HepG2 (cell line): ENCODE data around the gene DAPK1. TPM values are rescaled to one million over a fixed set of nuclear protein-coding genes. Genes with fewer than 3 reads are reported as not detected.
A peak's percentile ranks its signal among the peaks of the same experiment; 100 is the strongest.

Experiments used
- ATF4 ChIP-seq, 2 experiments: fragments of 450-650 bp in 1 of 2; sonication (generic) in 1 of 2; formaldehyde crosslinking; IDR thresholded peaks; 2 replicates each; pipeline versions ENCODE4 v1.5.0 to v1.8.0; 2020 to 2022; ENCODE audit warnings: mild to moderate bottlenecking in 1 of 2, missing genetic modification reagents in 1 of 2
- HMG20A ChIP-seq: IDR thresholded peaks from 2 replicates; pipeline ENCODE4 v1.6.1; 2016; ENCODE audit warnings: borderline replicate concordance
- HMGXB4 ChIP-seq, 2 experiments: sonication (generic) in 1 of 2; formaldehyde crosslinking in 1 of 2; IDR thresholded peaks; 2 replicates each; pipeline versions ENCODE4 v1.4.0 to v1.6.1; 2018 to 2020; ENCODE audit warnings: missing genetic modification reagents in 2 of 2, borderline replicate concordance in 1 of 2, low read depth in 1 of 2, mild to moderate bottlenecking in 1 of 2, missing biosample characterization in 1 of 2
- HNRNPL ChIP-seq: fragments of 200-400 bp; formaldehyde crosslinking; IDR thresholded peaks from 2 replicates; pipeline ENCODE4 v1.6.1; 2017; ENCODE audit warnings: mild to moderate bottlenecking, low read depth, low read length
- HNRNPLL ChIP-seq: fragments of 200-400 bp; formaldehyde crosslinking; IDR thresholded peaks from 2 replicates; pipeline ENCODE4 v1.6.1; 2017; ENCODE audit warnings: mild to moderate bottlenecking, low read depth, low read length; ENCODE audit not compliant: poor library complexity, severe bottlenecking
- KAT2B ChIP-seq: fragments of 150-350 bp; IDR thresholded peaks from 2 replicates; pipeline ENCODE4 v1.6.1; 2014; ENCODE audit warnings: low read depth, low read length, borderline replicate concordance
- NR2F1 ChIP-seq, 2 experiments: fragments of 450-650 bp in 1 of 2; formaldehyde crosslinking in 1 of 2; IDR thresholded peaks; 2 replicates each; pipeline versions ENCODE4 v1.5.0 to v1.6.1; 2016 to 2020; ENCODE audit warnings: mild to moderate bottlenecking in 1 of 2, missing compliant biosample characterization in 1 of 2, missing genetic modification reagents in 1 of 2, moderate library complexity in 1 of 2
- PHF20 ChIP-seq: sonication (generic); formaldehyde crosslinking; IDR thresholded peaks from 2 replicates; pipeline ENCODE4 v1.5.0; 2020; ENCODE audit warnings: mild to moderate bottlenecking, missing genetic modification reagents
- SRF ChIP-seq: IDR thresholded peaks from 2 replicates; pipeline ENCODE4 v1.6.1; 2011; ENCODE audit warnings: mild to moderate bottlenecking, low read depth, low read length, moderate library complexity
- ZNF142 ChIP-seq: sonication (generic); formaldehyde crosslinking; IDR thresholded peaks from 2 replicates; pipeline ENCODE4 v1.4.0; 2020; ENCODE audit warnings: missing genetic modification reagents
- ZNF180 ChIP-seq: sonication (generic); formaldehyde crosslinking; IDR thresholded peaks from 2 replicates; pipeline ENCODE4 v1.4.0; 2020; ENCODE audit warnings: low read depth, missing genetic modification reagents, borderline replicate concordance
- ZNF451 ChIP-seq: sonication (generic); formaldehyde crosslinking; IDR thresholded peaks from 2 replicates; pipeline ENCODE4 v1.5.0; 2020; ENCODE audit warnings: mild to moderate bottlenecking, missing genetic modification reagents
- ZNF468 ChIP-seq: sonication (generic); formaldehyde crosslinking; IDR thresholded peaks from 2 replicates; pipeline ENCODE4 v1.8.0; 2022; ENCODE audit warnings: mild to moderate bottlenecking, moderate library complexity, missing genetic modification reagents
- ZNF563 ChIP-seq: sonication (generic); formaldehyde crosslinking; IDR thresholded peaks from 2 replicates; pipeline ENCODE4 v1.8.0; 2022; ENCODE audit warnings: mild to moderate bottlenecking, moderate library complexity, missing genetic modification reagents
- ZNF574 ChIP-seq: sonication (generic); formaldehyde crosslinking; IDR thresholded peaks from 2 replicates; pipeline ENCODE4 v1.4.0; 2020; ENCODE audit warnings: missing genetic modification reagents
- polyA plus RNA-seq, 8 experiments: library from polyadenylated mRNA; depleted of rRNA in 3 of 8; stranded (reverse) in 7 of 8; unstranded in 1 of 8; fragments of >200 nt; fragmentation: Illumina TruSeq in 4 of 8; extraction: Trizol in 4 of 8; gene quantifications; 2 replicates each; pipeline versions ENCODE4 v1.2.1 to v1.2.3, GENCODE V29; 2011 to 2016; ENCODE audit warnings: low read depth in 4 of 8, missing spikeins in 1 of 8, mixed read lengths in 1 of 8; ENCODE audit not compliant: insufficient read depth in 1 of 8
- total RNA-seq, 5 experiments: library from RNA; depleted of rRNA; stranded (reverse); fragments of >200 nt; fragmentation: Illumina TruSeq; extraction: Trizol; gene quantifications; 2 replicates each; pipeline ENCODE4 v1.2.3, GENCODE V29; 2016; ENCODE audit warnings: low read depth in 1 of 5

The DAPK1 gene
- total and polyA plus RNA-seq, 2 of the 13 experiments (the other 11 are each of a cell fraction or from before 2014, with no cell fraction given): 35.7 to 35.9 TPM

GRCh38 chr9:87725900-87726709 is 228.4 kb downstream of the DAPK1 start, which contains the start of gene CTSL (continued):
- TF ChIP-seq NR2F1 (CRISPR knock-in tag; IDR thresholded peaks at IDR 0.05) (no peak; a peak in 1 of 4 replicates), SRF (no peak), ZNF563 (CRISPR knock-in tag) (peak; percentile 74; the same call in 1 of the 2 replicates), KAT2B (no peak), ZNF451 (CRISPR knock-in tag) (peak; percentile 31; the same call in 1 of the 2 replicates), ZNF468 (CRISPR knock-in tag) (0 out of 2 replicates have a peak, but pooled peaks have one; percentile 91), ZNF142 (CRISPR knock-in tag) (peak; percentile 84), HNRNPLL (peak; percentile 97), ZNF180 (no peak), ATF4 (CRISPR knock-in tag; IDR thresholded peaks at IDR 0.05) (no peak), PHF20 (CRISPR knock-in tag) (no peak), HNRNPL (no peak), HMG20A (CRISPR knock-in tag) (no peak), ZNF574 (CRISPR knock-in tag) (peak; percentile 57; the same call in 1 of the 2 replicates), HMGXB4 (CRISPR knock-in tag; IDR thresholded peaks at IDR 0.05; ENCODE audit: borderline replicate concordance in 1 of 2, low read depth in 1 of 2) (peak; percentile 92 to 95)
